ENCODE results near the gene CAMTA1.

Gene CAMTA1

DNA sequence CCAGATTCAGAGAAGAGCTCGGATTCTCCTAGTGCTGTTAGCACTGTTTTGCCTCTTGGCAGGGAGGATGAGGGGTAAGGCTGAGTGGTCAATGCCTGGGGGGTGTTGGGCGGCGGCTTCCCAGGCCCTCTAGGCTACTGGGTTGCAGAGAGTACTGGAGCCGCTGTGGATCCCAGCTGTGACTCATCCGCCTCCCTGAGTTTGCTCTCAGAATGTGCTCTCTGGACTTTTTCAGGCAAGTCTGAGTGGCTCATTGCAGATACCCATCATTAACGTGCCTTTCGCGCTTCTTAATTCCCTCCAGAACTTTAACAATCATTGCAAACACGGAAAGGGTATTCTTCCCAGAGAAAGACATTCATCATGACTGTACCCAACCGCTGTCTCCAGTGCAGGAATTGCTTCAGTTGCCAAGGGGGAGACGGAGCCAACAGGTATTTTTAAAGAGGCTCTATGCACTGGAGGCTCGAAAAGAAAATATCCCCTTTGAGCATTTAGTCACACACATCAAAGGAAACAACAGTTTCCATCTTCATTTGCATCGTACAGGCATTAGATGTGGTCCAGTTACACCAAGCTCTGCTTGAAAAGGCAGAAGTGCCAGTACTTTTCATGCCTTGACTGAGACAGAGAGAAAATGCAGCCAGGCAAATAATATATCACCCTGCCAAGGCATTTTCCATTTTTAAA lies 14.4 kb upstream of the CAMTA1 start:
- no peak overlapping the region for H3K4me3 ChIP-seq (ENCODE audit: low read depth, low read length)

DNA sequence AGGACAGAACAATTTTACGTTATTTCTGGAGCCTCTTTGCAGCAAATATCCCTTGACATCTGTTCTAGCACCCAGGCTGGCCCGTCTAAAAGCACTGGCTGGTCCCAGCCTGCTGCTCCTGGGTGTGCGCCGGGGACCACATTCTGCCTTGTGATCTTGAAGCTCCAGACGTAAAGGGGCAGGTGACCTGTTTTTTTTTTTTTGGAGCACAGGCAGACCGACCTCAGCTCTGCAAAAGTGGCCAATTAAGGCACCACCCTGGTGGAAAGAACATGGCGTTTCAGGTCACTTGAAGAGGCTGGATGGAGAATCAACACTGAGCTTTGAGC lies 13.8 kb upstream of the CAMTA1 start:
- no peak for DNase-seq (ENCODE audit: low read depth)

More for the DNA sequence above, 14.4 kb upstream of the CAMTA1 start:
- DNase-seq (ENCODE audit: low read depth): peak; percentile 39
- no peak for TF ChIP-seq CTCF (IDR thresholded peaks at IDR 0.05; ENCODE audit: insufficient read depth, low read depth, low read length, missing control alignments)

GRCh38 chr1:6774381-6774780 lies 10.9 kb upstream of the CAMTA1 start:
- TF ChIP-seq CTCF (IDR thresholded peaks at IDR 0.05; ENCODE audit: insufficient read depth, low read depth, low read length, missing control alignments): no peak
- DNase-seq (ENCODE audit: low read depth): no peak
- H3K4me3 ChIP-seq (ENCODE audit: low read depth, low read length): no peak overlapping the region

More for the DNA sequence above, 13.8 kb upstream of the CAMTA1 start:
- H3K4me3 ChIP-seq (ENCODE audit: low read depth, low read length): no peak overlapping the region
- TF ChIP-seq CTCF (IDR thresholded peaks at IDR 0.05; ENCODE audit: insufficient read depth, low read depth, low read length, missing control alignments): no peak

DNA sequence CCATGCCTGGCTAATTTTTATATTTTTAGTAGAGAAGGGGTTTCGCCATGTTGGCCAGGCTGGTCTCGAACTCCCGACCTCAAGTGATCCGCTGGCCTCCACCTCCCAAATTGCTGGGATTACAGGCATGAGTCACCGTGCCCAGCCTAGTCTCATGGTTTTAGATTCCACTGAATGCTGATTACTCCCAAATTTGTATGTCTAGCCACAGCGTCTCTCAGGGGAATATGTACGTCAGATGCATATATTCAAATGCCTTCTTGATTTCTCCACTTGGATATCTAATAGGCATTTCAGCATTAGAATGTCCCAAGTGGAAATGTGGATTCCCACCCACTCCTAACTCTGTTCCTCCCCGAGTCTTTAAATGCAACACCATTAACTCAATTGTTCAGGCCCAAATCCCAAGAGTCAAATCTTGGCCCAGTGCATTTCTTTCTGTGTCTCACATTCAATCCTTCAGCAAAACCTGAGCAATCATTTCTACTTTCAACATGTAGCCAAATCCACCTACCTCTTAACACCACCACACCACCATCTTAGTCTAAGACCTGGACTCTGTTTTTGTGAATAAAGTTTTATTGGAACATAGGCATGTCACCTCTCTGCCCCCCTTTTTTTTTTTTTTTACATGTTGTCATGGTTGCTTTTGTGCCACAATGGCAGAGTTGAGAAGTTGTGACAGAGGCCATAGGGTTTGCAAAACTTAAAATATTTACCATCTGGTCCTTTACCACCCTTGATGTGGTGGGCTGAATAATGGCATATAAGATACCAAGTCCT lies 9.8 kb upstream of the CAMTA1 start:
- no peak overlapping the region for H3K4me3 ChIP-seq (ENCODE audit: low read depth, low read length)
- TF ChIP-seq CTCF (IDR thresholded peaks at IDR 0.05; ENCODE audit: insufficient read depth, low read depth, low read length, missing control alignments): no peak
- no peak for DNase-seq (ENCODE audit: low read depth)

GRCh38 chr1:6776389-6776788 lies 8.9 kb upstream of the CAMTA1 start:
- no peak for TF ChIP-seq CTCF (IDR thresholded peaks at IDR 0.05; ENCODE audit: insufficient read depth, low read depth, low read length, missing control alignments)
- DNase-seq (ENCODE audit: low read depth): no peak
- no peak overlapping the region for H3K4me3 ChIP-seq (ENCODE audit: low read depth, low read length)

DNA sequence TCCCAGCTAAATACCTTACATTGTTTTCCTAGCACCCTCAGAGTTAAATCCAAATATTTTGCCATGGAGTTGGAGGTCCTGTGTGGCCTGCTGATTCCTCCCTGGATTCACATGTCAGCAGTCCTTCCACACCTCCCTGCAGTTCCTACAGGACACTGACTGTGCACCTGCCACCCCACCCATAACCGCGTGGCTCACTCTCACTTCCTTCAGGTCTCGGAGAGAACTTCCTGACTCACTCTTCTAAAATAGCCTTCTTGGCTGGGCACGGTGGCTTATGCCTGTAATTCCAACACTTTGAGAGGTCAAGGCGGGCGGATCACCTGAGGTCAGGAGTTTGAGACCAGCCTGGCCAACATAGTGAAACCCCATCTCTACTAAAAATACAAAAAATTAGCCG lies 8.4 kb upstream of the CAMTA1 start:
- no peak for TF ChIP-seq CTCF (IDR thresholded peaks at IDR 0.05; ENCODE audit: insufficient read depth, low read depth, low read length, missing control alignments)
- H3K4me3 ChIP-seq (ENCODE audit: low read depth, low read length): no peak overlapping the region
- peak; percentile 56 for DNase-seq (ENCODE audit: low read depth)

Measured in GM12865 (cell line).